GM06990 (cell line): ENCODE results near the gene CDC42BPB.

Experiments used
- DNase-seq: peaks from one replicate; pipeline ENCODE4 v3.0.0-alpha.2; 2011; ENCODE audit not compliant: insufficient read length; ENCODE audit errors: extremely low read depth
- H3K27me3 ChIP-seq: replicated peaks from 2 replicates; pipeline ENCODE4 v1.6.0; 2011; ENCODE audit warnings: low read length; ENCODE audit not compliant: control insufficient read depth, insufficient read depth
- H3K36me3 ChIP-seq: 2 replicates; pipeline ENCODE4 v1.5.1; 2011; ENCODE audit warnings: low read length; ENCODE audit not compliant: control insufficient read depth, insufficient read depth
- H3K4me3 ChIP-seq: replicated peaks from 2 replicates; pipeline ENCODE4 v1.5.1; 2011; ENCODE audit warnings: low read depth, mild to moderate bottlenecking, control low read depth, low read length
- CTCF ChIP-seq: IDR thresholded peaks from 2 replicates; pipeline ENCODE4 v1.5.1; 2011; ENCODE audit warnings: low read length, control low read depth, mild to moderate bottlenecking, inconsistent platforms; ENCODE audit not compliant: insufficient read depth, poor library complexity, severe bottlenecking

CDC42BPB gene

GRCh38 chr14:102970496-102970895, 86.9 kb downstream of the CDC42BPB start:
- no peak for TF ChIP-seq CTCF
- Histone ChIP-seq H3K27me3 (no peaks in the 10 kb centered on the region), H3K36me3 (peaks cover 8% of the 10 kb centered on the region), H3K4me3 (no peak overlapping the region)
- DNase-seq: no peak

GRCh38 chr14:102969901-102970300, 87.4 kb downstream of the CDC42BPB start:
- no peak for DNase-seq
- no peaks in the 10 kb centered on the region for H3K27me3 ChIP-seq
- H3K4me3 ChIP-seq: no peak overlapping the region
- peaks cover 8% of the 10 kb centered on the region for H3K36me3 ChIP-seq
- TF ChIP-seq CTCF: no peak

DNA sequence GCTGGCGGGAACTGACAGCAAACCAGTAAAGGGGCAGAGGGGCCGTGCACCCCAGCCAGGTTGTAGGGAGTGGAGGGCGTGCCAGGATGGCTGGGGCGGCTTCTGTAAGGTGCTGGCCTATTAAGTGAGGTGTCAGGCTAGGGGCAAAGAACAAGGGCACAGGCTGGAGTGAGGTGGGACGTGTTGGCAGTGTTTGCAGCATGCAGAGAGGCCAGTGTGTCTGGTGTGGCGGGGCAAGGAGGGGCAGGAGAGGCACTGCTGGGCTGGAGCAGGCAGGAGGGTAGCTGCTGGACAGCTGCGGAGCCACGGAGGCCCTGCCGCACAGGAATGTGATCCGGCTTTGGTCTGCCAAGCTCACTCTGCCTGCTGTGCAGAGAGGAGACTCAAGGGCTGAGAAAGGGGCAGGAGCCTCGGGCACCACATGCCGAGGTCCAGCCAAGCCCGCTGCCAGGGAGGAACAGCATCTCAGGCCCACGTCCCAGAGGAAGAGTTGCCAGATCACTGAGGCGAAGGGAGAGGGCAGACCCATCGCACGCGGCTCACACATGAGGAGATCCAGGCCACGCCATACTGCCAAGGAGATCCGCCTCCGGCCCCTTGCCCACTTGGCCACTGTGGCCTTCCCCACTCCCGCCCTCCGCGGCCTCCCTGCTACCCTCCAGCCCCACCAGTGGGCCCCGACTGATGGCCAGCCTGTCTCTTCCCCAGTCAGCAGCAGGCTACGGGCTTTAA, 88.1 kb downstream of the CDC42BPB start:
- H3K36me3 ChIP-seq: peaks cover 8% of the 10 kb centered on the region
- no peak for DNase-seq
- H3K4me3 ChIP-seq: no peak overlapping the region
- no peak for TF ChIP-seq CTCF
- no peaks in the 10 kb centered on the region for H3K27me3 ChIP-seq

DNA sequence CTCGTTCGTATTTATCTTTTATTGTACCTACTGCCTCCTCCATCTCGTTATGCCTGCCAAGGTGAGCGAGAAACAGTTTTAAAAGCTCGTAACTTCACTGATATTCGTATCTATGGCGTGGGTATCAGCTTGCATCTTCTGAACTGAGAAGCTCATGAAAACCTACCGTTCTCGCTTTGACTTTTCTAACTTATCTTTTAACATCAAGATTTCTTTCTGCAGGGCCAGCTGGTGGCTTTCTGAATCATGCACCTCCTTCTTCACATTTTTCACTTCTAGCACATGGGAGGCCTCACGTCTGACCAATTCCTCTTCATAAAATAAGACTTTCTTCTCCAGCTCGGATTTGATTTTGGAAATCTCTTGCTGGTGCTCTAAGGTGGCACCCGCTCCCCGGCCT, 89.0 kb downstream of the CDC42BPB start:
- no peak for DNase-seq
- no peak overlapping the region for H3K4me3 ChIP-seq
- no peak for TF ChIP-seq CTCF
- no peaks in the 10 kb centered on the region for H3K27me3 ChIP-seq
- H3K36me3 ChIP-seq: peaks cover 6% of the 10 kb centered on the region

DNA sequence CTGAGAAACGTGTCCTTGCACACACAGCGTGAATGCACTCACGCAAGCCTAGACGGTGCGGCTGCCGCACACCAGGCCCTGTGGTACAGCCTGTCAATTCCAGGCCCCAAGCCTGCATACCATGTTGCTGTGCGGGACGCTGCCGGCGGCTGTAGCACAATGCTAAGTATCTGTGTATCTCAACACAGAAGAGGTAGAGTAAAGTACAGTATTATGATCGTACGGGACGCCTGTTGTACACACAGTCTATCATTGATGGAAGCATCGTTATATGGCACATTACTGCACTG, 89.9 kb downstream of the CDC42BPB start:
- no peak for TF ChIP-seq CTCF
- DNase-seq: no peak
- Histone ChIP-seq H3K27me3 (no peaks in the 10 kb centered on the region), H3K4me3 (no peak overlapping the region), H3K36me3 (peaks cover 7% of the 10 kb centered on the region)

GRCh38 chr14:102966681-102967505, 90.5 kb downstream of the CDC42BPB start:
- no peaks in the 10 kb centered on the region for H3K27me3 ChIP-seq
- no peak overlapping the region for H3K4me3 ChIP-seq
- DNase-seq: no peak
- peaks cover 7% of the 10 kb centered on the region for H3K36me3 ChIP-seq
- TF ChIP-seq CTCF: no peak
